ENCODE data around the gene B4GALT6.

- TF ChIP-seq CTCF (IDR thresholded peaks at IDR 0.05) (no peak), POLR2A (IDR thresholded peaks at IDR 0.05) (no peak)
These were observed 20.3 kb downstream of the B4GALT6 start for GRCh38 chr18:31664101-31664500.
